Hippocampal formation (tissue), 2 donors: Measurements from ENCODE around the gene ANKRD11.
"Not testable (repeated sequence)": the region's sequence is repeated elsewhere in the genome, so short reads cannot be mapped to it uniquely, and the experiment has no call there.

Source experiments
- DNase-seq, 2 donors: peaks; one replicate each; lab custom pipeline; 2025; lab: John Stamatoyannopoulos, UW

The ANKRD11 gene

DNA sequence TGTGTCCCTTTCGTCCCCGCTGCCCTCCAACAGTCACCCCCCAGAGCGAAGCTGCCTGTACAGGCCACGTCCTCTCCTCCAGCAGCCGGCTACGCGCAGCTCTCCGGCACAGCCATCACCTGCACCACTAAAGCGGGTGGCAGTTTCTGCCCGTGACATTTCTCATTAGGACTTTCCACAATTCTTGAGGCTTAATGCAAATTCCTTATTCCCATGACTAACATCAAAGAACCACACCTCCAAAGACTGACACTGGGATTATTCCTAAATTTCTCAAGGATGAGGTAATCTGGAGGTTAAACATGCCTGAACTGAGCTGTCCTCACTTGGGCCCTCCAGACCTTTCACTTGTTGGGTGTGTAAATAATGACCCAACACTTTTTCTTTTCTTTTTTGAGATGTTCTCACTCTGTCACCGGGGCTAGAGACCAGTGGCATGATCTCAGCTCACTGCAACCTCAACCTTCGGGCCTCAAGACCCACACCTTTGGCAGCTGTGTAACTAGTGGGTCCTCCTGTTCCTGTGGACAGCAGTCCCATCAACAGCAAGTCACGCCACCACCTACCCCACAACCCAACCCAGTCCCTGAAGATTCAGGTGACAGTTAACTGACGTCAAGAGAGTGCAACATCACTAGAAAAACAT, 11.7 kb downstream of the ANKRD11 start:
- no peak for DNase-seq

DNA sequence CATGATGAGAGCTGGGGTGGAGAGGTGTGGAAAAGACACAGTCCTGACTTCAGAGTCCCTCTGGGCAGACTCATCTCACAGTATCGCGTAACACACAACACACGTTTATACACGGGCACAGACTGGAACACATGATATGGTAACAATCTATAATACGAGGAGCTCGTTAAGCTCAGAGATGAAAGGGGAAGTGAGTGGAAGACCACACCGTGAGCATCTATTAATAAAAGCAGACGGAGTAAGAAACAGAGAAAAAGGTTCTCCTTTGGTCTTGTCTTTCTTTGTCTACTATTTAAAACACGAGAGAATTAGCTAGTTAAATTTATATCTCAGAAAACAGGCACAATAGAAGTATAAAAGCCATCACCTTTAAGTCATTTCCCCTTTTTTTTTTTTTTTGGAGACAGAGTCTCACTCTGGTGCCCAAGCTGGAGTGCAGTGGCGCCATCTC, 13.5 kb downstream of the ANKRD11 start:
- DNase-seq = no peak

DNA sequence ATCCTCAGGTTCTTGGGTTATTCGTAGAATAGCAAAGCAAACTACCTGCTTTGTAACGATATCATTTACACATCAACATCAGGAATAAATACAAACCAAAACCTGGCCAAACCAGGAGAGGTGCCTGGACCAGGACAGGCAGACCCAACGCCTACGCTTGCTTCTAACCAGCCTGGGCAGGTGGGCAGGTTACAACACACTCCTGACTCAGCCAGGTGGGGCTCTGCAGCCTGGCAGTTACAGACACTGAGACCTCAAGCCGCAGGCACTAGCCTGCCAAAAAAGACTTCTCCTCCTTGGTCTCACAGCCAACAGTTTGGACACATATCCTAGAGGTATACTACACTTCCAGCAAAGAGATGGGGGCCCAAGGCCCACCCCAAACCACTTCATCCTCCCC, 14.0 kb downstream of the ANKRD11 start:
- no peak for DNase-seq

DNA sequence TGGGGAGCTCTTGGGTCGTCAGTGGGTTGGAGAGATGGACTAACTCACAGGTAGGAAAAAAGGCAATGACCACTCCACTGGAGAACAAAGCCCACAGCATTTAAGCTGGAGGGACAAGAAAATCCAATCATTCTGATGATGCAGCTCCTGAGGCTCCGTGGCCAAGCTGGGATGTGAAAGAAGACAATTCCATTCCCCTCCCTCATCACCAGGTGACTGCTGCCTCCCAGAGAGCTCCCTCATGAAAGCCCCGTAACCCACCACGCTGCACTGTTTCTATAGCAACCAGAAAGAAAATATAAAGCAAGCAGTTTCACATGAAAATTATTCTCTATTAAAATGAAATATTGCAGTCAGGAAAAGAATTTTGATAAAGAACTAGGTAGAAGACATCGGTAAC, 15.2 kb downstream of the ANKRD11 start:
- no peak for DNase-seq

DNA sequence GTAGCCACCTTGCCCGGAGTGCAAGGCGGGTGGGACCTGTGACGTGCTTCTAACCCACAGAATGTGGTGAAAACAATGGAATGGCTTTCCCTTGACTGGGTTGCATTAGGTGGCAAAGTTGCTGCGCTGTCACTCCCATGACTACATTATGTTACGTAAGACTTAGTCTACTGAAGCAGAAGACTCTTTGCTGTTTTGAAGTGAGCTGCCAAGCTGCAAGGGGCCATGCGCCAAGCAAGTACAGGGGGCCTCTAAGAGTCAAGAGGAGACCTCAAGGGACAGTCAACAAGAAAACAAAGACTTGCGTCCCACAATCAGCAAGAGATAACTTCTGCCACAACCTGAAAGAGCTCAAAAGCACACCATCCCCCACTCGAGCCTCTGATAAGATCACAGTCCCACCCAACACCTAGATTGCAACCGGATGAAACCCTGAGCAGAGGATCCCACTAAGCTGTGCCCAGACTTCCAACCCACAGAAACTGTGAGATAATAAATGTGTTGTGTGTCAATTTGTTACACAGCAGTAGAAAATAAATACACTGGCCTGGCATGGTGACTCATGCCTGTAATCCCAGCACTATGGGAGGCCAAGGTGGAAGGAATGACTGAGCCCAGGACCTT, 16.5 kb downstream of the ANKRD11 start:
- DNase-seq = no peak

DNA sequence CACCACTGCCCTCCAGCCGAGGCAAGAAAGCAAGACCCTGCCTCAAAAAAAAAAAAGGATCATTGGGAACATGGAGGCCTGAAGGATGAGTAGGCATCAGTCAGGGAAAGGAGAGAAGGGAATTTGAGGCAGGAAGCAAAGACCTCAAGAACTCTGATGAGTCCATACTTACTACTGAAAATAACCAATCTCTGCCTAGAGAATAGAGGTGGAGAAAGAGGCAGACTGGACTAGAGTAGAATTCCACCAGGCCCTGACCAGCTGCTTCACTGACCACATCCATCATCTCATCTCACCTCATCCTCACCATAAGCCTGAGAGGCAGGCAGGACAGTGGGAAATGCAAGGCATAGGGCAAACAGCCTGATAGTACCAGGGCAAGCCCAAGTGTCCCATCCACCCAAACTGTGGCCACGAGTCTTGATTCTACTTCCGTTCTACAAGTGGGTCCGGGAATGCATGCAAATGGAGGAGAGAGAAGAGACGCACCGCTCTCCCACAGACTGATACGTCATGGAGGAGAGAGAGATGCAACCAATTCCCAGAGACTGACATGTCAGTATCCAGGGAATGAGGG, 17.1 kb downstream of the ANKRD11 start:
- DNase-seq = no peak

DNA sequence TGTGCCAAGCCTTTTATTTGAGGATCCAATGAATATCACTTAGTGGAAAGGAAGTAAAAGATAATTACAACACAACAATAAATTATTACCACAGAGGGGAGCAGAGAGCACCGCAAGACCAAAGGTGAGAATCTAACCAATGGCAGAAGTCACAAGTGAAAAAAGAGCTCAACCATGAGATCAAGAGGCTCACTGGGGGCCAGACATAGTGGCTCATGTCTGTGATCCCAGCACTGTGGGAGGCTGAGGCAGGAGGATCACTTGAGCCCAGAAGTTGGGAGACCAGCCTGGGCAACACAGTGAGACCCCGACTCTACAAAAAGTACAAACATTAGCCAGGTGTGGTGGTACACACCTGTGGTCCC, 17.7 kb downstream of the ANKRD11 start:
- no peak for DNase-seq

DNA sequence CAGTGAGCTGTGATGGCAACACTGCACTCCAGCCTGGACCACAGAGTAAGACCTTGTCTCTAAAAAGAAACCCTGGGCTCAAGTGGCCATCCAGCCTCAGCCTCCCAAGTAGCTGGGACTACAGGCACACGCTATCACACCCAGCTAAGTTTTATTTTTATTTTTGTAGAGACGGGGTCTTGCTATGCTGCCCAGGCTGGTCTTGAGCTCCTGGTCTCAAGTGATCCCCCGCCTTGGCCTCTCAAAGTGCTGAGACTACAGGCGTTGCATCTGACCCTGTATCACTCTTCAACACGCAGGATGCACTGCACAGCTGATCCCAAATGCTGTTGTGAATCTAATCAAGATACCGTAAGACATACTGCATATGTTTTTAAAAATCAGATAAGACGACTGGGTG, 23.0 kb downstream of the ANKRD11 start:
- no peak for DNase-seq

DNA sequence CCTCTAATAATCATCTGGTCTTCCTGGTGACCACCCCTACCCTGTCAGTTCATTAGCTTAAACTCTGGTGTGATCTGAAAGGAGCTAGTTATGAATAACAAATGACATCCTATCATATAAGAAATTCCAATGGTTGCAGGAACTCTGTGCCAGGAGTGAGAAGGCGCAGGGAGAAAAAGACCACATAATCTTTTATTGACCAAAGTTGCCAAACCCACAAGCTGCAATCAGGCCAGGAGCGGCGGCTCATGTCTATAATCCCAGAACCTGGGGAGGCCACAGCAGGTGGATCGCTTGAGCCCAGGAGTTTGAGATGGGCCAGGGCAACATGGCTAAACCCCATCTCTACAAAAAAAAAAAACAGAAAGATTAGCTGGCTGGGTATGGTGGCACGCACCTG, 23.4 kb downstream of the ANKRD11 start:
- no peak for DNase-seq

DNA sequence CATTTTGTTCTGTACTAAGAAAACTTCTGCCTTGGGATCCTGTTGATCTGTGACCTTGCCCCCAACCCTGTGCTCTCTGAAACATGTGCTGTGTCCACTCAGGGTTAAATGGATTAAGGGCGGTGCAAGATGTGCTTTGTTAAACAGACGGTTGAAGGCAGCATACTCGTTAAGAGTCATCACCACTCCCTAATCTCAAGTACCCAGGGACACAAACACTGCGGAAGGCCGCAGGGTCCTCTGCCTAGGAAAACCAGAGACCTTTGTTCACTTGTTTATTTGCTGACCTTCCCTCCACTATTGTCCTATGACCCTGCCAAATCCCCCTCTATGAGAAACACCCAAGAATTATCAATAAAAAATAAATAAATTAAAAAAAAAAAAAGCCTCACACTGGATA, 27.0 kb downstream of the ANKRD11 start:
- not testable (repeated sequence) for DNase-seq

DNA sequence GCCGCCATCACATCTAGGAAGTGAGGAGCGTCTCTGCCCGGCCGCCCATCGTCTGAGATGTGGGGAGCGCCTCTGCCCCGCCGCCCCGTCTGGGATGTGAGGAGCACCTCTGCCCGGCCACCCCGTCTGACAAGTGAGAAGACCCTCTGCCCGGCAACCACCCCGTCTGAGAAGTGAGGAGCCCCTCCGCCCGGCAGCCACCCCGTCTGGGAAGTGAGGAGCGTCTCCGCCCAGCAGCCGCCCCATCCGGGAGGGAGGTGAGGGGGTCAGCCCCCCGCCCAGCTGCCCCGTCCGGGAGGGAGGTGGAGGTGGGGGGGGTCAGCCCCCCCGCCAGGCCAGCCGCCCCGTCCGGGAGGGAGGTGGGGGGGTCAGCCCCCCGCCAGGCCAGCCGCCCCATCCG, 27.7 kb downstream of the ANKRD11 start:
- DNase-seq = not testable (repeated sequence)

DNA sequence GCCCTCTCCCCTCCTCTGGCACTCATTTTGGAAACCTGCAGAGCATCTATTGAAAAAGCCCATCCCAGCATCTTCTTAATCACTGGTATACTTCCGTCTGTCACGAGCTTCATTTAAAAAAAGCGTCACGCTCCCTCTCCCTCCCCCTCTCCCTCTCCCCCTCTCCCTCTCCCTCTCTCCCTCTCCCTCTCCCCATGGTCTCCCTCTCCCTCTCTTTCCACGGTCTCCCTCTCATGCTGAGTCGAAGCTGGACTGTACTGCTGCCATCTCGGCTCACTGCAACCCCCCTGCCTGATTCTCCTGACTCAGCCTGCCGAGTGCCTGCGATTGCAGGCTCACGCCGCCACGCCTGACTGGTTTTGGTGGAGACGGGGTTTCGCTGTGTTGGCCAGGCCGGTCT, 28.5 kb downstream of the ANKRD11 start:
- DNase-seq = not testable (repeated sequence)

DNA sequence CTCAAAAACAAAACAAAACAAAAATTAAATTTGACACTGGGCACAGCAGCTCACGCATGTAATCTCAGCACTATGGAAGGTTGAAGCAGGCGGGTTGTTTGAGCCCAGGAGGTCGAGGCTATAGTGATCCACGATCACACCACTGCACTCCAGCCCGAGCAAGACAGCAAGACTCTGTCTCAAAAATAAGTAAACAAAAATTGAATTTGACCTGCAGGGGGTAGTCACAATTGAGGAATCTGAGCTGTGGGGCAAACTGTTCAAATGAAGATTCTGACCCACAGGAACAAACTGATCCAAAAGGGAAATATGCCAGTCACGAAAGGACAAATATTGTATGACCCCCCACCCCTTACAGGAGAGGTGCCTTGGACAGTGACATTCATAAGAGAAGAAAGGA, 29.8 kb downstream of the ANKRD11 start:
- no peak for DNase-seq

DNA sequence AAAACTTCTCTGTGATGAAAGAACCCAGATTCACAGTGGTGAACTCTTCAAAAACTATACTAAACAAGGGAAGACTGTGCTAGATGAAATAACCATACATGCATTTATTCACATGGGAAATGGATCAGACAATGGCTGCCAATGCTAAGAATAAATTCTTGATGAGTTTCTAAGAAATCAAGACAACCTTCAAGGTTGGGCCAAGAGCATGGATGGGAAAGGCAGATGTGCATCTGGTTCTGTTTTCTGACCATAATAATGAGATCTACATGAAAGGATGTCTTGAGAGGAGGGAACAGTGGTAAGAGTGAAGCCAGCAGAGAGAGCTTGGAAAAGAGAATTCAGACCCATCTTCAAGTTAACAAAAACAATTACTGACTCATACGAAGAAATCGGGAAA, 31.4 kb downstream of the ANKRD11 start:
- DNase-seq = no peak

DNA sequence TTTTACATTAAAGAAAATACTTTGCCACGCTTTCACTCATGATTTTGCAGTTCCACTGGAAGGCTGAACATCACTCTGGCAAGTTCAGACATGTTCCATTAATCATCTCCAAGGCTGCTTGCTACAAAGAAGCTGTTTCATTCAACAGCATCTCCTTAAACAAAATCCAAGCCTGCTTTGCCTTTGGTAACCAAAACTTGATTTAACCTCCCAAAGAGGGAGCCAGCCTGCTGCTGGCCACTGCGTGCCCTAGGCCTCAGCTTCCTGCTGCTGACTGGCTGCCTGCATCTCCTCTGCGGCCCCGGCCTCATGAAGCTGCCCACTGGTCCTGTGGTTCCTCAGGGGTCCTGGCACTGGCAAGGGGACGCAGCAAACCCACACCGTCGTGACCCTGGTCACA, 31.8 kb downstream of the ANKRD11 start:
- DNase-seq = no peak

DNA sequence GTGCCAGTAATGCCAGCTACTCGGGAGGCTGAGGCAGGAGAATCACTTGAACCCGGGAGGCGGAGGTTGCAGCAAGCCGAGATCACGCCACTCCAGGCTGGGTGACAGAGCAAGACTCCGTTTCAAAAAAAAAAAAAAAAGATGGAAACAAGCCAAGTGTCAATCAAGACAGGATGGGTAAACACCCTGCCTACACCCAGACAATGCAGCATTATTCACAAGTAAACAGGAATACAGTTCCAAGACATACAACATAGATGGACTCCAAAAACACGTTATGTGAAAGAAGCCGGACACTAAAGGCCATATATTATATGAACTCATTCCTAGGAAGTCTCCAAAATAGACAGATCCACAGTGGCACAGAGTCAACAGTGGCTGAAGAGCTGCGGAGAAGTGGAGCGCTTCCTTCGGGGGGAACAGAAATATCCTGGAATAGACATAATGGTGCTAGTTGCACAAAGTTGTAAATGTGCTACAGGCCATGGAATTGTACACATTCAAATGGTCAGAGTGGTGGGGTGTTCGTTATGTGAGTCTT, 33.9 kb downstream of the ANKRD11 start:
- DNase-seq = no peak

DNA sequence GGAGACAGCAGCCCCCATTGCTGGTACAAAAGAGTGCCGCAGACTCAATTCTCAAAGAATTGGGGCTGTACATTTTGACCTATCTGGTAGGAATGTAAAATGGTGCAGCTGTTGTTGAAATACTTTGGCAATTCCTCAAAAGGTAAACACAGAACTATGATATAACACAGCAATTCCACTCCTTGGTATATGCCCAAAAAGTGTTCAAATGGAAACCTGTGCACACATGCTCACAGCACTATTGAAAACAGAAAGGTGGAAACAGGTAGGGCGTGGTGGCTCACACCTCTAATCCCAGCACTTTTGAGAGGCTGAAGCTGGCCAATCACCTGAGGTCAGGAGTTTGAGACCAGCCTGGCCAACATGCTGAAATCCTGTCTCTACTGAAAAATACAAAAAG, 34.7 kb downstream of the ANKRD11 start:
- no peak for DNase-seq

DNA sequence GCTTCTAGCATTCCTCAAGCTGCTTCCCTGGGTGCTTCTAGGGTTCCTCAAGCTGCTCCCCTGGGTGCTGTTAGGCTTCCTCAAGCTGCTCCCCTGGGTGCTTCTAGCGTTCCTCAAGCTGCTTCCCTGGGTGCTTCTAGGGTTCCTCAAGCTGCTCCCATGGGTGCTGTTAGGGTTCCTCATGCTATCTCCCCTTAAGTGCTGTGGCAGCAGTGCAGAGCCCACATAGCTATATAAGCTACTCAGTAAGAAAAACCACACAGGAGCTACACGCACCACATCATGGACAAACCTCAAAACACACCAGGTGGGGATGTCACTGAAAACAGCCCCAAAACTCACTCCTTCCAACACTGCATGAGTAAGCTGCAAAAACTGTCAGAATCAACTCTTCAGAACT, 35.2 kb downstream of the ANKRD11 start:
- DNase-seq = no peak

DNA sequence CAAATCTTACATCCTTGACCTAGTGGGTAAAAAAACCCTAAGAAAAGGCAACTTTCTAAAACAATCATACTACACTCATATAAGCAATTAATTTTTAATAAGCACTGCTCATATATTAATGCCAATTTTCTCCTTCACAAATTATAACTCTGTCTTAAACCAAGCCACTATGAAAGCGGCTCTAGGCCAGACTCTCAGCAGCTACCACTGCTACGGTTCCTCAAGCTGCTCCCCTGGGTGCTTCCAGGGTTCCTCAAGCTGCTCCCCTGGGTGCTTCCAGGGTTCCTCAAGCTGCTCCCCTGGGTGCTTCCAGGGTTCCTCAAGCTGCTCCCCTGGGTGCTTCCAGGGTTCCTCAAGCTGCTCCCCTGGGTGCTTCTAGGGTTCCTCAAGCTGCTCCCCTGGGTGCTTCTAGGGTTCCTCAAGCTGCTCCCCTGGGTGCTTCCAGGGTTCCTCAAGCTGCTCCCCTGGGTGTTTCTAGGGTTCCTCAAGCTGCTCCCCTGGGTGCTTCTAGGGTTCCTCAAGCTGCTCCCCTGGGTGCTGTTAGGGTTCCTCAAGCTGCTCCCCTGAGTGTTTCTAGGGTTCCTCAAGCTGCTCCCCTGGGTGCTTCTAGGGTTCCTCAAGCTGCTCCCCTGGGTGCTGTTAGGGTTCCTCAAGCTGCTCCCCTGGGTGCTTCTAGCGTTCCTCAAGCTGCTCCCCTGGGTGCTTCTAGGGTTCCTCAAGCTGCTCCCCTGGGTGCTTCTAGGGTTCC, 35.8 kb downstream of the ANKRD11 start:
- not testable (repeated sequence) for DNase-seq

DNA sequence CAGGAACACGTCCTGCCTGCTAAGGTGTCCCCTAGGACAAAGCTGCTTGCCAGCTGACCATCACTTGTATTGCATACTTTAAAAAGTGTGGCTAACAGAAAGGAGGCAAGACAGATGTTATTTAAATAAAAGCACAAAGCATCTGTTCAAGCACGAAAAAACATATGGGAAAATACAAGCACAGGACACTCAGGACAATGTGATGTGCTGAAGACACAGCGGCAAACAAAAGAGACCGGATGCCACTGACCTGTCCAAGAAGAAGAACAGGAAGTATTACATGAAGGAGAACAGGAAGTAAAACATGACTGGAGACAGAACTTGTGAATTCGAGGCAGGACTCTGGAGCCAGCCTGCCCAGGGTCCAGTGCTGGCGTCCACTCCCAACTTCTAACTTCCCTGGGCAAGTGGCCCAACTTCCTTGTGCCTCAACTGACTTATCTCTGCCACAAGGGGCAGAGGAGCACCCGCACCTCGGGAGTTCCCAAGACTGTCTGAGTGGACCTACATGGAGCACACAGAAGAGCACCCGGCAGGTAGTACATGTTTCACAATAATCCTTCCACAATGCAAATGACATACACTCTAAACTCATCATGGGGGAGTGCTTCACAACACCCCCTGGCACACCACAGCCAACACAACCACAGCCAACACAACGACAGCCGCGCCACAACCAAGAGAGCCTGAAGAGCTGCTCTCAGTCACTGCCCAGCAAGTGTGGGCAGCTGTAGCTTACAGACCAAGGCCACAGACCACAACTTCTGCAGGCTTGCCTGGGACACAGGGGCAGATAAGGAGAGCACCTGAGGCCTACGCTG, 36.6 kb downstream of the ANKRD11 start:
- DNase-seq = no peak

DNA sequence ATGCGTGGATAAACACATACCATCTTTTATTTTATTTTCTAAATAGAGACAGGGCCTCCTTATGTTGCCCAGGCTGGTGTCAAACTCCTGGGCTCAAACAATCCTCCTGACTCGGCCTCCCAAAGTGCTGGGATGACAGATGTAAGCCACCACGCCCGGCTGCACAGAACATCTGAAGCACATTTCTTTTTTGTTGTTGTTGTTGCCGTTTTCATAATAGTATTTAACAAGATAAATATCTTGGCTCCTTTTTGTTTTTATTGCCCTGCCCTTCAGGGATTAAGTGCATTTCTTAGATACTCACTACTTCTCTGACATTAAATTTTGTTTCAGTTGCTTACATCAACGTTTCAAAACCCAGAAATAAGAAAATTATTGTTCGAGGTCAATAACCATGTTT, 37.4 kb downstream of the ANKRD11 start:
- DNase-seq = no peak

DNA sequence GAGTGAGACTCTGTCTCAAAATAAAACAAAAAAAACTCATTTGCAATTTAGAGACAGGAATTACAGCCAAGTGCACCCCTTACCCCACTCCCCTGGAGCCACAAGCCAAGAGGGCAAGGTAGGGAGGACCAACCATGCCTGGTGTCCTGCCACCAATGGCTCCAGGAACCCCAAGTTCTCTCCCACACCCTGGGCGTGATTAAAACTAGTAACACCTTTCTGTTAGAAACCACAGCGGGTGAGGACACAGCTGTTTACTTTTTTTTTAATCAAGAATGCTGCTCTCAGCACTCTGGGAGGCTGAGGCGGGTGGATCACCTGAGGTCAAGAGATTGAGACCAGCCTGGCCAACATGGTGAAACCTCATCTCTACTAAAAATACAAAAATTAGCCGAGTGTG, 38.1 kb downstream of the ANKRD11 start:
- DNase-seq = no peak
